Suprapubic skin (tissue), 4 donors: ENCODE results near the gene ACTR8. TPM values are rescaled to one million over a fixed set of nuclear protein-coding genes. Genes with fewer than 3 reads are reported as not detected.

Experiments
- DNase-seq, 2 donors: peaks; one replicate each; pipeline ENCODE4 v3.0.0-alpha.2; 2019; ENCODE audit warnings: low spot score in 2 of 2
- H3K27ac ChIP-seq: fragments of 200-600 bp; sonication (generic); one replicate; pipeline ENCODE4 v1.5.1; 2019
- H3K27me3 ChIP-seq: fragments of 200-600 bp; sonication (generic); one replicate; pipeline ENCODE4 v1.5.1; 2019
- H3K36me3 ChIP-seq: fragments of 200-600 bp; sonication (generic); one replicate; pipeline ENCODE4 v1.5.1; 2019
- H3K4me1 ChIP-seq: fragments of 200-600 bp; sonication (generic); one replicate; pipeline ENCODE4 v1.5.1; 2019
- H3K4me3 ChIP-seq: fragments of 200-600 bp; sonication (generic); one replicate; pipeline ENCODE4 v1.5.1; 2019; ENCODE audit warnings: mild to moderate bottlenecking
- H3K9me3 ChIP-seq: fragments of 200-600 bp; sonication (generic); one replicate; pipeline ENCODE4 v1.5.1; 2019
- CTCF ChIP-seq, 2 donors: fragments of 200-600 bp in 1 of 2; fragments of 450-650 bp in 1 of 2; sonication (generic) in 1 of 2; IDR thresholded peaks; one replicate each; pipeline ENCODE4 v1.5.1; 2016 to 2019; ENCODE audit warnings: antibody characterized with exemption in 2 of 2, mild to moderate bottlenecking in 1 of 2, moderate library complexity in 1 of 2
- WGBS: methylation state at CpG from one replicate; pipeline ENCODE4 v1.1.5; 2018; 5-methylcytosine and 5-hydroxymethylcytosine counted together
- total RNA-seq, 4 donors: library from RNA; depleted of rRNA; stranded (reverse); fragments of >200 nt; gene quantifications; one replicate each; pipeline ENCODE4 v1.1.0, GENCODE V29; 2016

ACTR8 gene
- total RNA-seq, 4 donors from 2014 or later: 15.0 to 21.3 (median 15.8) TPM

- Histone ChIP-seq H3K27ac (no peak overlapping the region), H3K4me3 (no peak overlapping the region), H3K4me1 (no peaks in the 10 kb centered on the region), H3K36me3 (no peaks in the 10 kb centered on the region), H3K9me3 (no peaks in the 10 kb centered on the region), H3K27me3 (no peaks in the 10 kb centered on the region)
- 88% methylated on average over 4 of the region's 6 CpGs for WGBS
- TF ChIP-seq CTCF (IDR thresholded peaks at IDR 0.05): no peak
- peak in 1 of 2 donors; percentile 50 for DNase-seq
Observed at GRCh38 chr3:53817211-53817610, 64.7 kb downstream of the ACTR8 start.

Other genes with a start within 250 kb of the ACTR8 start
- 10 to 100 TPM in 2 of 4 donors, 1 to 10 TPM in 2; 6.0 to 26.4 (median 9.3) TPM for gene CHDH, start 35.7 kb downstream of the ACTR8 start, total RNA-seq
- gene IL17RB, start 35.6 kb downstream of the ACTR8 start, total RNA-seq: 1 to 10 TPM; 1.7 to 5.1 (median 2.2) TPM
- 10 to 100 TPM; 36.5 to 48.1 (median 45.4) TPM for gene SELENOK, start 9.7 kb upstream of the ACTR8 start, total RNA-seq
- gene CACNA2D3, start 240.4 kb upstream of the ACTR8 start, total RNA-seq: 1 to 10 TPM in 2 of 4 donors, under 1 TPM in 2; 0.42 to 2.8 (median 0.95) TPM